ENCODE data around the gene DGUOK. TPM values are rescaled to one million over a fixed set of nuclear protein-coding genes. Genes with fewer than 3 reads are reported as not detected.

DGUOK gene
- total and polyA plus RNA-seq, 2 experiments from 2014 or later, result 68.0 to 116 TPM

DNA sequence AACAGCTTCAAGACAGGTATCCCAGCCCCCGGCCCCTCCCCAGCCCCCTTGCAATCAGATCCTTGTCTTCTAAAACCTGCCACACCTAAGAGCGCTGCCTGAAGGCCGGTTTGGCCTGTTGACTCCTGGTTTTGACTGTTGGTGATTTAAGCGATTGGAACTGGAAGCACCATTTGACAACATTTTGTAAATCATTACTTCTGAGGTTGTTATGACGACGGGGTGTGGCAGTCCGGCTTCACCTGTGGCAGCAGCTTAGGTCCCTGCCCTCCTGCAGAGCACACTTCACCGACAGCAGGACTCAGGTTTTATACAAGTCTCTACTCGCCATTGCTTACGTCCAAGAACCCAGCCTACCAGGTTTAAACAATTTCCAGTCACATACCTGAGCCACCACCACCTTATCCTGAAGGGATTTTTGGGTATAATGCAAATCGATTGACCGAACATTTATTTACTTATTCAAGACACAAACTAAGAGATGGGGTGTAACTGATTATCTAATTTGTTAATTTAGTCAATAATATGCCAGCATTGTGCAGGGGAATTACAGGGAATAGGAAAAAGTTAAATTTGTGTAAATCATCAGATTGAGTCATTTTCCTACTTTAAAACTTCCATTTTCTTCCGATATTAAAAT, 707 bp upstream of the DGUOK start:
- WGBS (ENCODE audit: low lambda C conversion rate, missing lambda C conversion rate), result 60% methylated on average over 13 of the region's 13 CpGs
- H3K9me3 ChIP-seq (ENCODE audit: low read depth), result no peaks in the 10 kb centered on the region
- DNase-seq (ENCODE audit: low spot score), result peak; percentile 75
- H2AFZ ChIP-seq, result peak overlapping the region; percentile 24
- H4K20me1 ChIP-seq (ENCODE audit: insufficient read depth, poor library complexity, severe bottlenecking), result peaks cover 15% of the 10 kb centered on the region
- H3K27me3 ChIP-seq, result no peaks in the 10 kb centered on the region
- H3K27ac ChIP-seq, result peak overlapping the region; percentile 77
- no peaks in the 10 kb centered on the region for H3K9me2 ChIP-seq (replicated peaks; ENCODE audit: insufficient read depth)
- no peak for TF ChIP-seq EZH2phosphoT487 (IDR thresholded peaks at IDR 0.05; ENCODE audit: low read depth, severe bottlenecking, unreplicated experiment)
- TF ChIP-seq EZH2 (IDR thresholded peaks at IDR 0.05; ENCODE audit: borderline replicate concordance), result no peak
- TF ChIP-seq, protein P1, sequence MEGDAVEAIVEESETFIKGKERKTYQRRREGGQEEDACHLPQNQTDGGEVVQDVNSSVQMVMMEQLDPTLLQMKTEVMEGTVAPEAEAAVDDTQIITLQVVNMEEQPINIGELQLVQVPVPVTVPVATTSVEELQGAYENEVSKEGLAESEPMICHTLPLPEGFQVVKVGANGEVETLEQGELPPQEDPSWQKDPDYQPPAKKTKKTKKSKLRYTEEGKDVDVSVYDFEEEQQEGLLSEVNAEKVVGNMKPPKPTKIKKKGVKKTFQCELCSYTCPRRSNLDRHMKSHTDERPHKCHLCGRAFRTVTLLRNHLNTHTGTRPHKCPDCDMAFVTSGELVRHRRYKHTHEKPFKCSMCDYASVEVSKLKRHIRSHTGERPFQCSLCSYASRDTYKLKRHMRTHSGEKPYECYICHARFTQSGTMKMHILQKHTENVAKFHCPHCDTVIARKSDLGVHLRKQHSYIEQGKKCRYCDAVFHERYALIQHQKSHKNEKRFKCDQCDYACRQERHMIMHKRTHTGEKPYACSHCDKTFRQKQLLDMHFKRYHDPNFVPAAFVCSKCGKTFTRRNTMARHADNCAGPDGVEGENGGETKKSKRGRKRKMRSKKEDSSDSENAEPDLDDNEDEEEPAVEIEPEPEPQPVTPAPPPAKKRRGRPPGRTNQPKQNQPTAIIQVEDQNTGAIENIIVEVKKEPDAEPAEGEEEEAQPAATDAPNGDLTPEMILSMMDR (IDR thresholded peaks at IDR 0.05; ENCODE audit: poor library complexity), result no peak
- H3K36me3 ChIP-seq (replicated peaks; ENCODE audit: insufficient read depth, low read depth), result no peaks in the 10 kb centered on the region
- peak overlapping the region; percentile 69 for H3K4me2 ChIP-seq
- peaks cover 17% of the 10 kb centered on the region for H3K4me1 ChIP-seq (ENCODE audit: insufficient read depth)
- peaks cover 38% of the 10 kb centered on the region for H3K79me2 ChIP-seq
- peak overlapping the region; percentile 16 for H3K4me3 ChIP-seq

DNA sequence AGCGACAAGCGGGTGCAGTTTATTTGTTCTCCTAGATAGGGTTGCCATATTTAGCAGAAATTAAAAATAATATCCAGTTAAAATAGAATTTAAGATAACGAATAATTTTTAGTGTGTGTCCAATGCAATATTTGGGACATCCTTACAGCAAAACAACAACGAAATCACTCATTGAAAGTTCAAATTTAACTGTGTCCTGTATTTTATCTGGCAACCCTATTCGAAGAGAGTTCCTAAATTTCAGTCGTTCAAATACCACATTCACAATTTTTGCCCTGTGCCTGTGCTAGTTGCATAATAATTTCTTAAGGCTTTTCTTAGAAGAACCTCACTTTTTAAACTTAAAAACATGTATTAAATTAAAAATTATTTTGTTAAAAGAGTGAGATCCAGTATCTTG, 664 bp downstream of the DGUOK start:
- Histone ChIP-seq H3K4me2 (peak overlapping the region; percentile 81), H2AFZ (peak overlapping the region; percentile 42), H3K9me2 (replicated peaks; ENCODE audit: insufficient read depth) (no peaks in the 10 kb centered on the region), H3K27me3 (no peaks in the 10 kb centered on the region), H3K27ac (peak overlapping the region; percentile 97), H3K9me3 (ENCODE audit: low read depth) (no peaks in the 10 kb centered on the region), H3K79me2 (peaks cover 52% of the 10 kb centered on the region), H4K20me1 (ENCODE audit: insufficient read depth, poor library complexity, severe bottlenecking) (peaks cover 27% of the 10 kb centered on the region), H3K4me1 (ENCODE audit: insufficient read depth) (peaks cover 17% of the 10 kb centered on the region), H3K4me3 (peak overlapping the region; percentile 63), H3K36me3 (replicated peaks; ENCODE audit: insufficient read depth, low read depth) (no peaks in the 10 kb centered on the region)
- WGBS (ENCODE audit: low lambda C conversion rate, missing lambda C conversion rate), result 27% methylated on average over 6 of the region's 6 CpGs
- DNase-seq (ENCODE audit: low spot score), result no peak
- TF ChIP-seq, protein P1 (IDR thresholded peaks at IDR 0.05; ENCODE audit: poor library complexity), result no peak
- no peak for TF ChIP-seq EZH2 (IDR thresholded peaks at IDR 0.05; ENCODE audit: borderline replicate concordance)
- no peak for TF ChIP-seq EZH2phosphoT487 (IDR thresholded peaks at IDR 0.05; ENCODE audit: low read depth, severe bottlenecking, unreplicated experiment)

DNA sequence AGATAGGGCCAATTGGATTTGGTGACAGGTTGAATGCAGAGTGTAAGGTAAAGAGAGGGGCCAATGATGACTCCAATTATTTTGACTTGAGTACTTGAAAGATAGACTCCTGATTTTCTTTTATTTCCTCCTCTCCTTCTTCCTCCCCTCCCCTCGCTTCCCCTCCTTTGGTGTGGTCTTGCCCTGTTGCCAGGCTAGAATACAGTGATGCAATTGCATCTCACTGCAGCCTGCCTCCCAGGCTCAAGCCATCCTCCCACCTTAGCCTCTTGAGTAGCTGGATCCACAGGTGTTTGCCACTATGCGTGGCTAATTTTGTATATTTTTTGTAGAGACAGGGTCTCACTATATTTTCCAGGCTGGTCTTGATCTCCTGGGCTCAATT, 2.3 kb downstream of the DGUOK start:
- WGBS (ENCODE audit: low lambda C conversion rate, missing lambda C conversion rate), result 93% methylated on average over 2 of the region's 2 CpGs
- no peaks in the 10 kb centered on the region for H3K36me3 ChIP-seq (replicated peaks; ENCODE audit: insufficient read depth, low read depth)
- DNase-seq (ENCODE audit: low spot score), result no peak
- TF ChIP-seq EZH2phosphoT487 (IDR thresholded peaks at IDR 0.05; ENCODE audit: low read depth, severe bottlenecking, unreplicated experiment) (no peak), EZH2 (IDR thresholded peaks at IDR 0.05; ENCODE audit: borderline replicate concordance) (no peak)
- TF ChIP-seq, protein P1 (IDR thresholded peaks at IDR 0.05; ENCODE audit: poor library complexity), result no peak
- peak overlapping the region; percentile 81 for H3K4me2 ChIP-seq
- H2AFZ ChIP-seq, result no peak overlapping the region
- no peaks in the 10 kb centered on the region for H3K9me2 ChIP-seq (replicated peaks; ENCODE audit: insufficient read depth)
- H3K27me3 ChIP-seq, result no peaks in the 10 kb centered on the region
- no peak overlapping the region for H3K27ac ChIP-seq
- H3K79me2 ChIP-seq, result peaks cover 68% of the 10 kb centered on the region
- no peaks in the 10 kb centered on the region for H3K9me3 ChIP-seq (ENCODE audit: low read depth)
- H4K20me1 ChIP-seq (ENCODE audit: insufficient read depth, poor library complexity, severe bottlenecking), result peaks cover 43% of the 10 kb centered on the region
- no peak overlapping the region for H3K4me3 ChIP-seq
- peaks cover 20% of the 10 kb centered on the region for H3K4me1 ChIP-seq (ENCODE audit: insufficient read depth)

Measured in hepatocyte (in vitro differentiated cells).